GM13976 (cell line): ENCODE results near the gene OVOL1.

Experiments
- DNase-seq: peaks from one replicate; pipeline ENCODE4 v3.0.0; 2012; ENCODE audit warnings: low spot score
- in situ Hi-C: fragments of 300-500 bp; cut with MboI; formaldehyde crosslinking; loops from one replicate; pipeline ENCODE4 v1.12.0; 2022; ENCODE audit warnings: low sequenced_read_pairs, mixed read lengths, inconsistent platforms; ENCODE audit not compliant: unreplicated experiment
- TF ChIP-seq, protein P1 (sequence below): IDR thresholded peaks from 2 replicates; pipeline ENCODE4 v1.5.1; 2012; ENCODE audit warnings: borderline replicate concordance, mild to moderate bottlenecking; ENCODE audit not compliant: insufficient read depth; ENCODE audit errors: extremely low read depth, missing control alignments, control extremely low read depth

The OVOL1 gene

DNA sequence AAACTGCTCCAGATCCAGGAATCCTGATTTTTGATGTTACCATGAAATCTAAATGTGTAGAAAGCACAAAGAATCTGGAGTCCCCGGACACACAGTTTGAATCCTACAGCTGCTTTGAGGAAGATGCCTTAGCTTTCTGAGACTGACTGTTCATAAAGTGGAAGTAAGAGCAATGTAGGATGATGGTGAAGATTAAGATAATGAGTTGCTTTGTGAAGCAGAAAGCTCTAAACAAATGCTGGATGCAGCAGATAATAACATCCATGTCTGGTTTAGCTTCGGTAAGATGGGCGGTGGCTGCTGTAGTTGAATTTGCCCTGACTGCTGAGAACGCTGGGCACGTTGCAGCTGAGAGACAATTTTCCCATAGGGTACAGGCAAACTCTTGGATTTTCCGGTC, 20.1 kb downstream of the OVOL1 start:
- in situ Hi-C loops = no loop called here
- TF ChIP-seq, protein P1, sequence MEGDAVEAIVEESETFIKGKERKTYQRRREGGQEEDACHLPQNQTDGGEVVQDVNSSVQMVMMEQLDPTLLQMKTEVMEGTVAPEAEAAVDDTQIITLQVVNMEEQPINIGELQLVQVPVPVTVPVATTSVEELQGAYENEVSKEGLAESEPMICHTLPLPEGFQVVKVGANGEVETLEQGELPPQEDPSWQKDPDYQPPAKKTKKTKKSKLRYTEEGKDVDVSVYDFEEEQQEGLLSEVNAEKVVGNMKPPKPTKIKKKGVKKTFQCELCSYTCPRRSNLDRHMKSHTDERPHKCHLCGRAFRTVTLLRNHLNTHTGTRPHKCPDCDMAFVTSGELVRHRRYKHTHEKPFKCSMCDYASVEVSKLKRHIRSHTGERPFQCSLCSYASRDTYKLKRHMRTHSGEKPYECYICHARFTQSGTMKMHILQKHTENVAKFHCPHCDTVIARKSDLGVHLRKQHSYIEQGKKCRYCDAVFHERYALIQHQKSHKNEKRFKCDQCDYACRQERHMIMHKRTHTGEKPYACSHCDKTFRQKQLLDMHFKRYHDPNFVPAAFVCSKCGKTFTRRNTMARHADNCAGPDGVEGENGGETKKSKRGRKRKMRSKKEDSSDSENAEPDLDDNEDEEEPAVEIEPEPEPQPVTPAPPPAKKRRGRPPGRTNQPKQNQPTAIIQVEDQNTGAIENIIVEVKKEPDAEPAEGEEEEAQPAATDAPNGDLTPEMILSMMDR = no peak
- DNase-seq = no peak

DNA sequence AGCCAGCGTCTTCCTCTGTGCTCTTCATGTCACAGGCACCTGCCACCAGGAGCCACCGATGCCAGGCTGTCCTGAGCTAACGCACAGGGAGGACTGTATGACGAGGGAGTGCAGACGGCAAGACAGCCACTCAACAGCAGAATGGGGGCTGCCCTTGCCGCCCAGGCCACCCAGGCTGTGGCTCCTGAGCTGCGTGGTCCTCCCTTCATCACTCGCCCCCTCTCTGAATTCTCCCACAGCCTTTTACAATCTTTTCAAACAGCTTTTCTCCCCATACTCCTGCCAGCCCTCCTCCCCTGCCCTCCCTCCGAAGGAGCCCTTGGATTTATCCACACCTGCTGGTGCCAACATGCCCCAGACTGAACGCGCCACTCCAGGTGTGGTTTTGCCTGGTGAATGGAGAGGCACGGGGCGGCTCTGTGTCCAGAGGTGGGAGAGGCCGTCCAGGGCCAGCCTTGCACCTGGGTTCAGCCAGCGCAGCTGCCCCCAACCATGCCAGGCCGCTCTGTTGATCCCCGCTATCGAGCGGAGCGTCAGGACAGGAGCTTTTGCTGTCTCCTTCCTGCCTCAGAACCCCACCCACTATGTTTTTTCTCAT, 22.0 kb downstream of the OVOL1 start:
- DNase-seq = no peak
- in situ Hi-C loops = no loop called here
- TF ChIP-seq, protein P1 = no peak

DNA sequence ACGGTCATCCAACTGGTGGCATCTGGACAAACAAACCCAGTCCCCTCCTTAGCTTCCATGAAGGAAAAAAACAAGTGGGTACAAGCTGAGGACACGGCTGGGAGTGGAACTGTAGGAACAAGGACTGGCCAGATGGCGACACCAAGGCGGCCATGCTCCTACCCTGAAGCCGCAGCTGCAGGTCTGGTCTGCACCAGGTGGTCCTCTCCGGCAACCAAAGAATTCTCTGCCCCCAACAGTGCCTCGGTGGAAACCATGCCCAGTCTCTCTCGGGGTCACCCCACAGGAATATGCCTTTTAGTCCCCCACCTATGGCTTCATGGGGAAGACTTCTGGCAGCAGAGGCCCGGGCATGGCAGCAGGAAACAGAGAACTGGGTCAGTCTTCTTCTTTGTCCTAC, 22.6 kb downstream of the OVOL1 start:
- in situ Hi-C loops = no loop called here
- TF ChIP-seq, protein P1 = no peak
- no peak for DNase-seq

DNA sequence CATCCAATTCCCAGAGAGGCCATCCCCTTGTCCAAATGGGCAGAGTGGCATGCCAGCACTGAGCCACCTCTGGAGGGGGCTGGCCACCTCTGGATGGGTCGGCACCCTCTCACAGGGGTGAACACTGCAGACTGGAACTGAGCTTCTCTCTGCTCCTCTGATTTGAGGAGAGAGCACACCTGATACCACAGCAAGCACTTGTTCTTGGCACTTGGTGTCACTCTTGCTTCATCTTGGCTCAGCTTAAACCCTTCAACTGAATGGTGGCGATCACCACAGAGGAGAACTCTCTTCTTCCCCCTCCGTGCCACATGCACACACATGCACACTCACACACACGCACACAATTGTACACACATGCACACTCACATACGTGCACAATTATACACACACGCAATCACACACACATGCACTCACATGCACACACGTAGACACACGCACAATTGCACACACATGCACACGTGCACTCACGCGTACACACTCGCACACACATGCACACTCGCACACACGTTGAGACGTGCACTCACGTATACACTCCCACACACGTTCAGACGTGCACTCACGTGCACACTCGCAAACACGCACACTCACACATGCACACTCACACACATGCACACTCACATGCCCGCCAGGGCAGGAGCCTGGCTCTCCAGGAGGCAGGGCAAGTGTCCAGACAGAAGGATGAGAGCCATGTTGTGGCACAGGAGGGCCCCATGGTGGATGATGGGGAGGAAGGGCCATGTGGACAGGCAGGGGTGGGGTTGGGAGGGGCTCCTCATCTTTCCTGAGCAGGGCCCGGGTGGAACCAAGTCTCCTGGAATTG, 23.4 kb downstream of the OVOL1 start:
- peak; percentile 43 for DNase-seq
- in situ Hi-C loops = no loop called here
- TF ChIP-seq, protein P1 = no peak

DNA sequence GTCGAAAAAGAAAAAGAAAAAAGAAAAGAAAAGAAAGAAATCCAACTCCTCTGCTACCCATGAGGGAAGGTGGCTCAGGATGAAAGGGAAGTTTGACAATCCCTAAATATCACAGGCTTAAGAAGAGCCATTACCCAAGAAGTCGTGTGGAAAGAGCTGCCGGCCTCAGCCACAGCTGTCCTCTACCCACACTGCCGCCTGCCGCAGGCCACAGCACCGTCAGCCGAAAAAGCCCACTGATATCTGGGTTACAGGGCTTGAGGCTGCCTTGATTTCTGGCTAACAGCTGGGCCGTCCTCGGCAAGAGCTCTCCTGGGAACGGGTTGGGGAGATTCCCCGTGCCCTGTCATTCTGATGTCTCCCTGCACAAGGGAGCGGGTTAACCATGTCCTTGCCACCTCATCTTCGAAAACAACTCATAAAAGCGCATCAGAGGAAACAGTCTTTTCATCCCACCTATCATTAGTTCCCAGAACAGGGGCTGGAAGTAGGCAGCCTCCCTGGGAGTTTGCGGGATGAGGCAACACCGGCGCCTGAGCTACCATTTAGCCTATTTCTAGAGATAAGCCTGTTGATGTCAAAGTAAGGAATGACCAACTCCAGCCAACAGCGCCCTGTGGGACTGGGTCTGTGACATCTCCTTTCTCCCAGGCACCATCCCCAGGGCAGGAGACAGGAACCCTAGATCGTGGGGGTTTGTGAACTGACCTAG, 25.1 kb downstream of the OVOL1 start:
- in situ Hi-C loops = no loop called here
- no peak for DNase-seq
- TF ChIP-seq, protein P1 = no peak

DNA sequence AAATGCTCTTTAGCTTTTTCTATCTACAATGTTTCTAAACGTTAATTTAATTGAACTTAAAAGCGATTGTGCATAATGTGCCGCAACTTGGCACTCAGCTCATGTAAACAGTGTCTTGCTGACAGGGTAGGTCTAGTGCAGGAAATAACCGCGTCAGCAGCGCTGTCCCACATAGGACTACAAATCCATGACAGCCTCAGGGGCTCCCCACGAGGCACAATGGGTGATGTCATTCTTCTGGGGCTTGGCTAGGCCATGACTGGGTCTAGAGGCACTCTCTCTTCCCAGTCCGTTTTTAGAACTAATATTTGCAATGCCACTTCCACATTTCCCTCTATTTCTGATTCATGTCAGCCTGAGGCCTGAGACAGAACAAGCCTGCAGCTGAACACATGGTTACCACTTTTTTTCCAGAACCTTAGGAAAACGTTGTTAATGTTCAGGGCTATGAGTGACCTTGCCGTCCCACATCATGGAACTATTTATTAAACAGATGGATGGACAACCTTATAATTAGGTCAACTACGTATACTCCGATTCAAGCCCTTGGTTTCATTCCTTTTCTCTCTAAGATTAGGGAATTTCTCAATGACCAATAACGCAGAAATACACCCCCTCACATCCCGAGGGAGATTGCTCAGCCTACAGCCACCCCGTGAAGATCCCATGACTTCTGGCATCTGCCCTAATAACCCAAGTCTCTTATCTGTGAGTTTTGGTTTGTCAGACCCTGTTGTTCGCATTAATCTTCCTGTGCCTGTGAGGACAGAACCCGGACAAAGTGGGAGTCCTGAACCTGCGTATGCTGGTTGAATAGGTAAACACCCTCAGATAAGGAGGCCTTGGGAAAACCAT, 27.5 kb downstream of the OVOL1 start:
- TF ChIP-seq, protein P1 = no peak
- in situ Hi-C loops = no loop called here
- no peak for DNase-seq
